ENCODE measurements around the gene POU6F1. TPM values are rescaled to one million over a fixed set of nuclear protein-coding genes. Genes with fewer than 3 reads are reported as not detected.
A peak's percentile ranks its signal among the peaks of the same experiment; 100 is the strongest.
"Not testable (repeated sequence)": the region's sequence is repeated elsewhere in the genome, so short reads cannot be mapped to it uniquely, and the experiment has no call there.

The POU6F1 gene
- total and polyA plus RNA-seq, 2 experiments from 2014 or later = 1.8 to 3.0 TPM

DNA sequence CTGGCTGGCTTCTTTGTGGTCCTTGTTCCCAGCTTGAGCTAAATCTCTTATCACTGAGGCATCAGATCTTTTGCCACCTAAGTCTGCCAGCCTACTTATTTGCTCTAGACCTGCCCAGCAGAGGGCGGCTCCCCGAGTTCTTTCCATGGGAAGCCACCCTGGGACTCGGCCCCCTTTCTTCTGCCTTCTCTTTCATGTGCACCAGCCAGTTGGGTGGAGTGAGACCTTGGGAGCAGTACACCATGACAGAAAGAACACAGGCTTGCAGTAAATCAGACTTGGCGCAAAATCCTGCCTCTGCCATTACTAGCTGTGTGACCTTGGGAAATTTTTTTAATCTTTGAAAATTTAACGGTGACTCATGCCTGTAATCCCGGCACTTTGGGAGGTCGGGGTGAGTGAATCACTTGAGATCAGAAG is 44.9 kb upstream of the POU6F1 start:
- in situ Hi-C loops (cut with MboI) = loop anchor here (10.0 kb wide), 1 partner anchor 82 kb away; the partner anchor contains the start of gene CELA1
- DNase-seq = peak; percentile 81
- no peaks in the 10 kb centered on the region for H3K27me3 ChIP-seq (replicated peaks; ENCODE audit: insufficient read depth)
- 4 to 5% methylated on average over 7 of the region's 7 CpGs for WGBS, 2 experiments (ENCODE audit: low coverage in 1 of 2, low lambda C conversion rate in 2 of 2, missing lambda C conversion rate in 2 of 2)
- H4K20me1 ChIP-seq (ENCODE audit: insufficient read depth) = no peaks in the 10 kb centered on the region
- H2AFZ ChIP-seq = no peak overlapping the region
- TF ChIP-seq EZH2phosphoT487 (IDR thresholded peaks at IDR 0.05; ENCODE audit: insufficient read depth, low read depth) (no peak), EZH2 (IDR thresholded peaks at IDR 0.05; ENCODE audit: insufficient read depth, poor library complexity, severe bottlenecking) (no peak)
- peak overlapping the region; percentile 19 for H3K4me2 ChIP-seq (ENCODE audit: unreplicated experiment)
- H3K4me3 ChIP-seq = no peak overlapping the region
- H3F3A ChIP-seq (ENCODE audit: insufficient read depth) = no peaks in the 10 kb centered on the region
- H3K9me3 ChIP-seq (ENCODE audit: low read depth) = no peaks in the 10 kb centered on the region
- peaks cover 78% of the 10 kb centered on the region for H3K79me2 ChIP-seq (ENCODE audit: insufficient read depth)
- no peaks in the 10 kb centered on the region for H3K36me3 ChIP-seq (ENCODE audit: low read depth)
- no peak overlapping the region for H3K9ac ChIP-seq
- H3K27ac ChIP-seq = peak overlapping the region; percentile 37
- no peaks in the 10 kb centered on the region for H3K9me2 ChIP-seq (ENCODE audit: insufficient read depth)
- peaks cover 4% of the 10 kb centered on the region; the same call in 1 of the 2 replicates for H3K4me1 ChIP-seq (ENCODE audit: insufficient read depth)

DNA sequence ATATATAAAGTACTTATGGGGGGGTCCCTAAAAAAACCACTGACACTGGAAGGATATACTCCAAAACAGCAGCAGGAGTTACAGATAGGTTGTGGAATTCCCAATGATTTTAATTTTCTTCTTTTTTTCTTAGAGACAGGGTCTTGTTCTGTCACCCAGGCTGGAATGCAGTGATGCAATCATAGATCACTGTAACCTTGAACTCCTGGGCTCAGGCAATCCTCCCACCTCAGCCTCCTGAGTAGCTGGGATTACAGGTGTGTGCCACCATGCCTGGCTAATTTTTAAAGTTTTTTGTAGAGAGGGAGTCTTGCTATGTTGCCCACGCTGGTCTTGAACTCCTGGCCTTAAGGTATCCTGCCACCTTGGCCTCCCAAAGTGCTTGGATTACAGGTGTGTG is 41.7 kb upstream of the POU6F1 start:
- H3K36me3 ChIP-seq (ENCODE audit: low read depth); in situ Hi-C loops (cut with MboI); H3K4me3 ChIP-seq; H3K9ac ChIP-seq; H3K27ac ChIP-seq; H3K27me3 ChIP-seq (replicated peaks; ENCODE audit: insufficient read depth); H2AFZ ChIP-seq; H3K4me1 ChIP-seq (ENCODE audit: insufficient read depth); DNase-seq; H3K4me2 ChIP-seq (ENCODE audit: unreplicated experiment); H3K9me3 ChIP-seq (ENCODE audit: low read depth); H3F3A ChIP-seq (ENCODE audit: insufficient read depth); H4K20me1 ChIP-seq (ENCODE audit: insufficient read depth); H3K9me2 ChIP-seq (ENCODE audit: insufficient read depth): not testable (repeated sequence)
- 100% methylated on average over 1 of the region's 1 CpG for WGBS, 2 experiments (ENCODE audit: low coverage in 1 of 2, low lambda C conversion rate in 2 of 2, missing lambda C conversion rate in 2 of 2)
- peaks cover 70% of the 10 kb centered on the region for H3K79me2 ChIP-seq (ENCODE audit: insufficient read depth)

DNA sequence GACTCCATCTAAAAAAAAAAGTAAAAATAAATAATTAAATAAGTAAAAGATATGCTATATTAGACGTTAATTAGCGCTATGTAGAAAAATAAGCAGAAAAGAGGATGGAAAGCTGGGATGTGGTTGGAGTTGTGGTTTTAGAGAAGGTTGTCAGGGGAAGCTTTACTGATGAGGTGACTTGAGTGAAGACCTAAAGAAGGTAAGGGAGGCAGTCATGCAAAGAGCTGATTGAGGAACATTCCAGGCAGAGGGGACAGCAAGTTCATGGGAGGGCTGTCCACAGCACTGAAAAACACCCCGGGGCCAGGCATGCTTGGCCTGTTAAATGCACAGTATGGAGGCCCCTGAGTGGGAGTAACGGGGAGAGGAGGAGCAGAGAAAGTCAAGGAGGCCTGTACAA is 36.7 kb upstream of the POU6F1 start:
- WGBS, 2 experiments (ENCODE audit: low coverage in 1 of 2, low lambda C conversion rate in 2 of 2, missing lambda C conversion rate in 2 of 2) = 70 to 71% methylated on average over 4 of the region's 4 CpGs
- no peak for DNase-seq
- in situ Hi-C loops (cut with MboI) = no loop called here
- Histone ChIP-seq H4K20me1 (ENCODE audit: insufficient read depth) (no peaks in the 10 kb centered on the region), H3K9me2 (ENCODE audit: insufficient read depth) (no peaks in the 10 kb centered on the region), H3K27ac (no peak overlapping the region), H3K79me2 (ENCODE audit: insufficient read depth) (peaks cover 73% of the 10 kb centered on the region), H3K36me3 (ENCODE audit: low read depth) (0 out of 2 replicates have a peak, but pooled peaks cover 7% of the 10 kb centered on the region), H3F3A (ENCODE audit: insufficient read depth) (no peaks in the 10 kb centered on the region), H2AFZ (no peak overlapping the region), H3K27me3 (replicated peaks; ENCODE audit: insufficient read depth) (no peaks in the 10 kb centered on the region), H3K4me1 (ENCODE audit: insufficient read depth) (no peaks in the 10 kb centered on the region), H3K9me3 (ENCODE audit: low read depth) (no peaks in the 10 kb centered on the region), H3K9ac (no peak overlapping the region), H3K4me3 (no peak overlapping the region), H3K4me2 (ENCODE audit: unreplicated experiment) (no peak overlapping the region)
- no peak for TF ChIP-seq EZH2 (IDR thresholded peaks at IDR 0.05; ENCODE audit: insufficient read depth, poor library complexity, severe bottlenecking)
- TF ChIP-seq EZH2phosphoT487 (IDR thresholded peaks at IDR 0.05; ENCODE audit: insufficient read depth, low read depth) = no peak

DNA sequence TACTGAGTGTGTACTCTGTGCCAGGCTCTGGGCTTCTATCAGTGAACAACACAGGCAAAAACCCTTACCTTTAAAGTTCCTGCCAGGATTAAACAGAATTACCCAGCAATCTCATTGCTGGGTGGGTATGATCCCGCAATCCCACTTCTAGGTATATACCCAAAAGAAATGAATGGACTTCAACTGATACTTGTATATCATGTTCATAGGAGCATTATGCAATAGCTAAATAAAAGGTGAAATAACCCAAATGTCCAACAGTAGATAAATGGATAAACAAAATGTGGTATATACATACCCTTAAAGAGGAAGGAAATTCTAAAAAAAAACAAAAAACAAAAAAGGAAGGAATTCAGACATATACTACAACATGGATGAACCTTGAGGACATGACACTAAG is 35.4 kb upstream of the POU6F1 start:
- 0 out of 2 replicates have a peak, but pooled peaks cover 7% of the 10 kb centered on the region for H3K36me3 ChIP-seq (ENCODE audit: low read depth)
- no peak for DNase-seq
- 97 to 100% methylated on average over 1 of the region's 1 CpG for WGBS, 2 experiments (ENCODE audit: low coverage in 1 of 2, low lambda C conversion rate in 2 of 2, missing lambda C conversion rate in 2 of 2)

More for the DNA sequence above, 35.4 kb upstream of the POU6F1 start:
- no peaks in the 10 kb centered on the region for H3F3A ChIP-seq (ENCODE audit: insufficient read depth)
- H3K4me1 ChIP-seq (ENCODE audit: insufficient read depth) = no peaks in the 10 kb centered on the region
- no peak overlapping the region for H3K4me3 ChIP-seq
- H3K4me2 ChIP-seq (ENCODE audit: unreplicated experiment) = no peak overlapping the region
- in situ Hi-C loops (cut with MboI) = no loop called here
- no peaks in the 10 kb centered on the region for H4K20me1 ChIP-seq (ENCODE audit: insufficient read depth)
- no peaks in the 10 kb centered on the region for H3K9me2 ChIP-seq (ENCODE audit: insufficient read depth)
- H3K27me3 ChIP-seq (replicated peaks; ENCODE audit: insufficient read depth) = no peaks in the 10 kb centered on the region
- no peak for TF ChIP-seq EZH2 (IDR thresholded peaks at IDR 0.05; ENCODE audit: insufficient read depth, poor library complexity, severe bottlenecking)
- TF ChIP-seq EZH2phosphoT487 (IDR thresholded peaks at IDR 0.05; ENCODE audit: insufficient read depth, low read depth) = no peak
- H2AFZ ChIP-seq = no peak overlapping the region
- peaks cover 70% of the 10 kb centered on the region for H3K79me2 ChIP-seq (ENCODE audit: insufficient read depth)
- H3K9me3 ChIP-seq (ENCODE audit: low read depth) = no peaks in the 10 kb centered on the region
- H3K27ac ChIP-seq = no peak overlapping the region
- no peak overlapping the region for H3K9ac ChIP-seq

All from GM23248 (cell line).